CD14-positive monocyte (primary cell): ENCODE results near the gene GUCY2F. TPM values are rescaled to one million over a fixed set of nuclear protein-coding genes. Genes with fewer than 3 reads are reported as not detected.

Source experiments
- DNase-seq, 3 donors: peaks; one replicate each; pipeline ENCODE4 v3.0.0-alpha.2; 2011 to 2022
- H2AFZ ChIP-seq: 2 replicates; pipeline ENCODE4 v1.6.0; 2012; ENCODE audit warnings: mild to moderate bottlenecking, low read depth, low read length, inconsistent platforms; ENCODE audit not compliant: insufficient read depth, poor library complexity, severe bottlenecking
- H3K27ac ChIP-seq, 2 donors: 1 replicate in 1 of 2; 2 replicates in 1 of 2; pipeline ENCODE4 v1.5.1; 2012 to 2013; ENCODE audit warnings: low read length in 2 of 2, control low read depth in 1 of 2, inconsistent platforms in 1 of 2, low read depth in 1 of 2, mild to moderate bottlenecking in 1 of 2
- H3K27me3 ChIP-seq, 2 donors: one replicate each; pipeline versions ENCODE4 v1.6.0 to v1.6.1; 2011 to 2013; ENCODE audit warnings: low read length in 2 of 2; ENCODE audit not compliant: control insufficient read depth in 2 of 2, insufficient read depth in 2 of 2
- H3K36me3 ChIP-seq, 2 donors: replicated peaks in 1 of 2; 1 replicate in 1 of 2; 2 replicates in 1 of 2; pipeline versions ENCODE4 v1.5.1 to v1.6.1; 2012 to 2013; ENCODE audit warnings: low read length in 2 of 2, control low read depth in 1 of 2, inconsistent platforms in 1 of 2, mild to moderate bottlenecking in 1 of 2; ENCODE audit not compliant: insufficient read depth in 2 of 2, control insufficient read depth in 1 of 2
- H3K4me1 ChIP-seq, 2 donors: 1 replicate in 1 of 2; 2 replicates in 1 of 2; pipeline versions ENCODE4 v1.5.1 to v1.6.1; 2012 to 2013; ENCODE audit warnings: low read length in 2 of 2, control low read depth in 1 of 2, inconsistent platforms in 1 of 2, mild to moderate bottlenecking in 1 of 2, moderate library complexity in 1 of 2; ENCODE audit not compliant: insufficient read depth in 2 of 2, control insufficient read depth in 1 of 2
- H3K4me2 ChIP-seq: replicated peaks from 2 replicates; pipeline ENCODE3; 2012; ENCODE audit warnings: low read length, moderate library complexity, mild to moderate bottlenecking; ENCODE audit not compliant: poor library complexity, severe bottlenecking; ENCODE audit errors: extremely low read depth
- H3K4me3 ChIP-seq, 3 experiments: fragments of 200-600 bp in 1 of 3; sonication (generic) in 1 of 3; replicated peaks in 1 of 3; 1 replicate in 2 of 3; 2 replicates in 1 of 3; pipeline ENCODE4 v1.5.1; 2011 to 2013; ENCODE audit warnings: low read length in 3 of 3, mild to moderate bottlenecking in 3 of 3, control low read depth in 2 of 3, low read depth in 2 of 3, inconsistent platforms in 1 of 3, moderate library complexity in 1 of 3
- H3K79me2 ChIP-seq: 2 replicates; pipeline ENCODE4 v1.6.0; 2012; ENCODE audit warnings: mild to moderate bottlenecking, control low read depth, inconsistent platforms, low read length, moderate library complexity; ENCODE audit not compliant: insufficient read depth
- H3K9ac ChIP-seq: 2 replicates; pipeline ENCODE4 v1.6.0; 2017; ENCODE audit warnings: low read length, mild to moderate bottlenecking; ENCODE audit not compliant: insufficient read depth, poor library complexity, severe bottlenecking
- H3K9me3 ChIP-seq, 2 donors: replicated peaks in 1 of 2; 1 replicate in 1 of 2; 2 replicates in 1 of 2; pipeline versions ENCODE4 v1.5.1 to v1.6.1; 2012 to 2013; ENCODE audit warnings: low read length in 2 of 2, control low read depth in 1 of 2; ENCODE audit not compliant: control insufficient read depth in 1 of 2, insufficient read depth in 1 of 2
- H4K20me1 ChIP-seq: 2 replicates; pipeline ENCODE4 v1.6.0; 2012; ENCODE audit warnings: mild to moderate bottlenecking, low read length, control low read depth, moderate library complexity; ENCODE audit not compliant: insufficient read depth
- H3K27ac Mint-ChIP-seq, 7 donors: one replicate each; pipeline ENCODE4 v1.8.0; 2020; ENCODE audit warnings: mild to moderate bottlenecking in 7 of 7, mixed read lengths in 7 of 7, moderate library complexity in 6 of 7, inconsistent platforms in 2 of 7
- H3K27me3 Mint-ChIP-seq, 3 donors: one replicate each; pipeline ENCODE4 v1.8.0; 2021 to 2022; ENCODE audit warnings: low read depth in 3 of 3, mild to moderate bottlenecking in 3 of 3, mixed read lengths in 3 of 3, moderate library complexity in 3 of 3, inconsistent platforms in 1 of 3
- H3K36me3 Mint-ChIP-seq, 2 donors: one replicate each; pipeline ENCODE4 v1.8.0; 2020; ENCODE audit warnings: mixed read lengths in 2 of 2, inconsistent platforms in 1 of 2, mild to moderate bottlenecking in 1 of 2
- H3K4me1 Mint-ChIP-seq: one replicate; pipeline ENCODE4 v1.8.0; 2020; ENCODE audit warnings: mild to moderate bottlenecking, mixed read lengths
- H3K4me3 Mint-ChIP-seq, 2 donors: one replicate each; pipeline ENCODE4 v1.8.0; 2020; ENCODE audit warnings: mild to moderate bottlenecking in 2 of 2, mixed read lengths in 2 of 2, moderate library complexity in 1 of 2
- H3K9me3 Mint-ChIP-seq, 7 donors: one replicate each; pipeline ENCODE4 v1.8.0; 2020 to 2022; ENCODE audit warnings: mixed read lengths in 7 of 7, mild to moderate bottlenecking in 6 of 7, moderate library complexity in 6 of 7, inconsistent platforms in 2 of 7
- WGBS: methylation state at CpG from one replicate; pipeline ENCODE4 v1.1.5; 2013; ENCODE audit warnings: missing lambda C conversion rate; ENCODE audit not compliant: insufficient coverage; 5-methylcytosine and 5-hydroxymethylcytosine counted together
- intact Hi-C, 2 donors: fragments of 100-400 bp; cut with micrococcal nuclease; formaldehyde crosslinking; loops; one replicate each; pipeline versions ENCODE4 v1.15.0 to v1.15.1; 2023
- polyA plus RNA-seq, 3 donors: library from polyadenylated mRNA; depleted of rRNA in 1 of 3; unstranded in 2 of 3; stranded (reverse) in 1 of 3; fragments of 300-500 nt in 2 of 3; fragments of >200 nt in 1 of 3; fragmentation: Illumina TruSeq in 2 of 3; gene quantifications; 1 replicate in 2 of 3; 2 replicates in 1 of 3; pipeline ENCODE4 v1.2.3, GENCODE V29; 2012 to 2021
- TF ChIP-seq, protein P1 (sequence below): fragments of 200-600 bp; IDR thresholded peaks from one replicate; pipeline ENCODE4 v1.8.0; 2022; ENCODE audit warnings: antibody characterized with exemption, mild to moderate bottlenecking

GUCY2F gene
- polyA plus RNA-seq, 3 donors = not detected

DNA sequence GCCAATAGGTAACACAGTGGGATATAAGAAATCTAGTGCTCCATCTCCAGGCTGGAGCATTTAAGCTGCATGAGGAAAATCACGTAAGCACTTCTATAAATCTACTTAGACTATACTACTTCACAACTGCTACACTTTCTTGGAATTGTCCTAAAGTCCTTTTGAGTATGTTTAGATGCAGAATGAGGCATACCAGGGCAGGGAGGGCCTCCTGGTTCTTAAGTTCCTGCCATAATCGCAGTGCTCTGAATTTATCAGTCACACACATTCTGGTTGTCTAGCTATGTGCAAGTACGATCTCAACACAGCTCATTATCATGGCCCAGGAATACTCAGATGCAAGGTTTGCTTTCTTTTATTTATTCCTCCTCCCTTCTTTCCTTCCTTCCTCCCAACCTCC is 130.3 kb downstream of the GUCY2F start:
- H3K4me3 Mint-ChIP-seq = no peak overlapping the region
- H3K27ac ChIP-seq = peak overlapping the region in 1 of 2 donors; percentile 50
- no CpG with 5 or more reads among the region's 3 CpGs for WGBS
- H3K27ac Mint-ChIP-seq = peak overlapping the region in 6 of 7 donors; percentile 51 to 83 (median 80)
- H3K79me2 ChIP-seq = no peaks in the 10 kb centered on the region
- intact Hi-C loops = no loop called here
- H4K20me1 ChIP-seq = no peaks in the 10 kb centered on the region
- no peak overlapping the region for H2AFZ ChIP-seq
- TF ChIP-seq, protein P1, sequence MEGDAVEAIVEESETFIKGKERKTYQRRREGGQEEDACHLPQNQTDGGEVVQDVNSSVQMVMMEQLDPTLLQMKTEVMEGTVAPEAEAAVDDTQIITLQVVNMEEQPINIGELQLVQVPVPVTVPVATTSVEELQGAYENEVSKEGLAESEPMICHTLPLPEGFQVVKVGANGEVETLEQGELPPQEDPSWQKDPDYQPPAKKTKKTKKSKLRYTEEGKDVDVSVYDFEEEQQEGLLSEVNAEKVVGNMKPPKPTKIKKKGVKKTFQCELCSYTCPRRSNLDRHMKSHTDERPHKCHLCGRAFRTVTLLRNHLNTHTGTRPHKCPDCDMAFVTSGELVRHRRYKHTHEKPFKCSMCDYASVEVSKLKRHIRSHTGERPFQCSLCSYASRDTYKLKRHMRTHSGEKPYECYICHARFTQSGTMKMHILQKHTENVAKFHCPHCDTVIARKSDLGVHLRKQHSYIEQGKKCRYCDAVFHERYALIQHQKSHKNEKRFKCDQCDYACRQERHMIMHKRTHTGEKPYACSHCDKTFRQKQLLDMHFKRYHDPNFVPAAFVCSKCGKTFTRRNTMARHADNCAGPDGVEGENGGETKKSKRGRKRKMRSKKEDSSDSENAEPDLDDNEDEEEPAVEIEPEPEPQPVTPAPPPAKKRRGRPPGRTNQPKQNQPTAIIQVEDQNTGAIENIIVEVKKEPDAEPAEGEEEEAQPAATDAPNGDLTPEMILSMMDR = no peak
- H3K4me3 ChIP-seq = no peak overlapping the region
- H3K27me3 Mint-ChIP-seq = peaks cover 0 to 3% (median 0%) of the 10 kb centered on the region in 3 donors
- no peak overlapping the region for H3K4me2 ChIP-seq
- no peak for DNase-seq
- H3K4me1 ChIP-seq = peaks cover 61 to 78% of the 10 kb centered on the region in 2 donors
- H3K9ac ChIP-seq = no peak overlapping the region
- peaks cover 71% of the 10 kb centered on the region for H3K4me1 Mint-ChIP-seq
- H3K9me3 Mint-ChIP-seq = no peaks in the 10 kb centered on the region
- H3K36me3 ChIP-seq = no peaks in the 10 kb centered on the region
- no peaks in the 10 kb centered on the region for H3K27me3 ChIP-seq
- H3K9me3 ChIP-seq = no peaks in the 10 kb centered on the region
- H3K36me3 Mint-ChIP-seq = no peaks in the 10 kb centered on the region

DNA sequence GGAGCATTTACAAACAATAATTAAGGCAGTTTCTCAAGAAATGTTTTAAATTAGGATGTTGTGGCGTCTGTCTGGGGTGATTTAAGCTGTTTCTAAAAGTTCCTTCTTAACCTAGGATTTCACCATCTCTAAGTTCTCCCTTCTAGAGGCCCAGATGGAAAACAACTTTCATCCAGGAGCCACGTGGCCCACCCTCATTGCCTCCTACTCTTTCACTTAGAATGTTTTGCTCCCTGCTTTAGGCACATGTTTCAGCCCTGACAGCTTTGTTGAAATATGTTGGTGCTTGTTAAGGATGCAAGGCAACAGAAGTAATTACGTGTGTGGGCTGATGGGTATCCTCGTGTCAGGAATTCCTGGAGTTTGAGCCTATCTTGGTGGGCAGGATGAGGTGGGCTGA is 131.3 kb downstream of the GUCY2F start:
- no peaks in the 10 kb centered on the region for H3K9me3 ChIP-seq
- intact Hi-C loops = no loop called here
- WGBS = no CpG with 5 or more reads among the region's 4 CpGs
- H3K4me1 ChIP-seq = peaks cover 70 to 87% of the 10 kb centered on the region in 2 donors
- H3K4me2 ChIP-seq = peak overlapping the region; percentile 35
- no peaks in the 10 kb centered on the region for H3K9me3 Mint-ChIP-seq
- TF ChIP-seq, protein P1 = no peak
- no peaks in the 10 kb centered on the region for H3K27me3 ChIP-seq
- H2AFZ ChIP-seq = no peak overlapping the region
- H3K9ac ChIP-seq = no peak overlapping the region
- H3K27ac Mint-ChIP-seq = peak overlapping the region; percentile 10 to 79 (median 75)
- H3K4me1 Mint-ChIP-seq = peaks cover 78% of the 10 kb centered on the region
- no peaks in the 10 kb centered on the region for H4K20me1 ChIP-seq
- no peaks in the 10 kb centered on the region for H3K36me3 ChIP-seq
- DNase-seq = peak in 1 of 3 donors; percentile 11
- H3K79me2 ChIP-seq = no peaks in the 10 kb centered on the region
- H3K27ac ChIP-seq = peak overlapping the region in 1 of 2 donors; percentile 69
- no peak overlapping the region for H3K4me3 ChIP-seq
- no peak overlapping the region for H3K4me3 Mint-ChIP-seq
- no peaks in the 10 kb centered on the region for H3K36me3 Mint-ChIP-seq
- H3K27me3 Mint-ChIP-seq = peaks cover 0 to 2% (median 0%) of the 10 kb centered on the region in 3 donors
